ENCODE data around the gene LY86. TPM values are rescaled to one million over a fixed set of nuclear protein-coding genes. Genes with fewer than 3 reads are reported as not detected.
"Not testable (repeated sequence)": the region's sequence is repeated elsewhere in the genome, so short reads cannot be mapped to it uniquely, and the experiment has no call there.

LY86 gene
- total RNA-seq, 2 donors from 2014 or later, result 1.9 to 2.4 TPM

DNA sequence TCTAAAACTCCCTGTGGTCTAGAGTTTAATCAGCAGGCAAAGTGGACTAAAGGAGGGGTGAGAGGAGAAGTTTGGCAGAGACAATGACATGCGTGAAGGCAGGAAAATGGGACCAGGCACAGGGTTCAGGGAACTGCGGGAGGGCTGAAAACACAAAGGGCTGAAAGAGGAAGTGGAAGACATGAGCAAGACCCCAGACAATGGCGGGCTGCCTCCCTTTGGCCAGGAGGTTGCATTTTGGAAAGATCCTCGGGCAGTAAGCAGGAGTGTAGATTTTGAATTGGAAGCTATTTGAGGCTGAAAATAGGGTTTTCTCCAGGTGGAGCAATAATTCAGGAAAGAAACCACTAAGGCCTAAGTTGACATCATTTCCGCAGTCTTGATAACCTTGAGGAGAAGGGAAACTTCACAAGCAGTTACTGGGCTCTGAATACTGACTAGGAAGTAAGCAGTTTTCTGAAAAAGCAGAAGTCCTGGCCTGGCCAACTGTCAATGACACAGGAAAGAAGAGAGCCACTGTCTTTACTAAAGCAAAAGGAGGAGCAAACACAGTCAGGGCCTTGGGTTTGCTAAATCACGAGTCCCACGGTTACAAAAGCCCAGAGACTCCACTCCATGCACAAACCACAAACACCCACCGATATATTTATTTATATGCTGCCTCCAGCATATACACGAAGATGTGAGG lies 3.4 kb downstream of the LY86 start:
- intact Hi-C loops (cut with DNase I), result loop anchor here in 1 of 2 donors (5.0 kb wide), 1 partner anchor 60 kb away; no protein-coding TSS in a partner anchor
- DNase-seq, result no peak
- ATAC-seq, result peak; percentile 20 to 45

- intact Hi-C loops (cut with DNase I), result loop anchor here in 1 of 2 donors (5.0 kb wide), 1 partner anchor 59 kb away; no protein-coding TSS in a partner anchor
- no peak for DNase-seq
- ATAC-seq, result no peak
These were observed 4.4 kb downstream of the LY86 start for GRCh38 chr6:6592826-6593475.

GRCh38 chr6:6593867-6594468 lies 5.4 kb downstream of the LY86 start:
- ATAC-seq, result no peak
- intact Hi-C loops (cut with DNase I), result loop anchor here in 1 of 2 donors (5.0 kb wide), 1 partner anchor 58 kb away; no protein-coding TSS in a partner anchor
- DNase-seq, result no peak

- no peak for ATAC-seq
- DNase-seq, result no peak
- intact Hi-C loops (cut with DNase I), result no loop called here
These were observed 6.5 kb downstream of the LY86 start for GRCh38 chr6:6595025-6595424.

GRCh38 chr6:6595952-6596351 lies 7.4 kb downstream of the LY86 start:
- intact Hi-C loops (cut with DNase I), result no loop called here
- no peak for ATAC-seq

GRCh38 chr6:6596529-6597328 lies 8.2 kb downstream of the LY86 start:
- ATAC-seq (peak in 1 of 2 donors; percentile 31), DNase-seq (no peak)
- intact Hi-C loops (cut with DNase I), result no loop called here

More at GRCh38 chr6:6595952-6596351, 7.4 kb downstream of the LY86 start:
- DNase-seq, result no peak

DNA sequence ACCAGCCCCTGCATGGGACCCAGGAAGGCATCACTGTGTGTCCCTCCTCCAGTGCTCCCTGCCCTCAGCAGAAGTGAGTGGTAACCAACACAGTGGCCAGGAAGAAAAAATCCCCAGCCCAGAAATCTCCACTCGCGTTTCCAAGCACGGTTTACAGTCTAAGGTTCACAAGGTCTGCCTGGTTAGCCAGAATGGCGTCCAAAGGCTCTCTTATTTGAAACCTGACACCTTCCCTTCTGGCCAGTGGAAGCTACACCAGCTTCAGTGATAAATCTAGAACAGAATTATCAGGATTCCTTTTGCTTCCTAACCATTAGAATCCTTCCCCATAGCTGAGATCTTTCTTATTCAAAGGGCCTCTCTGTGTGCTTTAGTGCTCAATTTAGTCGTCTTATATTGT lies 9.2 kb downstream of the LY86 start:
- ATAC-seq, result peak; percentile 22 to 39
- DNase-seq, result no peak
- intact Hi-C loops (cut with DNase I), result no loop called here

DNA sequence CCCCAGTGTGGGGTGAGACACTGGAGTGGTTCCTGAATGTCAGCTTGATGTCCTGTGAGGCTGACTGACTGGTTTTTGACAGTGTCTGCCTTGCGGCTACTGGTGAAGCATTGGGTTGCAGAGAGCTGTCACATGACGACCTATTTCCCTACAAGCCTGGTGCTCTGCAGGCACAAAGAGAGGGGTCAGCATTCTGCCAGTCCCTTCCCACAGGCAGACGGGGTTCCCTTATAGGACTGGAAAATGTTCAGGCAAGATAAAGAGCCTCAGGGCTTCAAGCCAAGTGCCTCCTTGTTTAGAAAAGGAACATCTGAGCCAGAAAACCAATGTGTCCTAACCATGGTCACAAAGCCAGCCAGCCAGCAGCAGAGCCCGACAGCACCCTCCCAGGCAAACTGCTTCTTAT lies 11.0 kb downstream of the LY86 start:
- intact Hi-C loops (cut with DNase I), result no loop called here
- peak; percentile 71 to 85 for ATAC-seq

GRCh38 chr6:6600875-6601274 lies 12.4 kb downstream of the LY86 start:
- intact Hi-C loops (cut with DNase I), result no loop called here

More for the DNA sequence above, 11.0 kb downstream of the LY86 start:
- peak; percentile 43 for DNase-seq

DNA sequence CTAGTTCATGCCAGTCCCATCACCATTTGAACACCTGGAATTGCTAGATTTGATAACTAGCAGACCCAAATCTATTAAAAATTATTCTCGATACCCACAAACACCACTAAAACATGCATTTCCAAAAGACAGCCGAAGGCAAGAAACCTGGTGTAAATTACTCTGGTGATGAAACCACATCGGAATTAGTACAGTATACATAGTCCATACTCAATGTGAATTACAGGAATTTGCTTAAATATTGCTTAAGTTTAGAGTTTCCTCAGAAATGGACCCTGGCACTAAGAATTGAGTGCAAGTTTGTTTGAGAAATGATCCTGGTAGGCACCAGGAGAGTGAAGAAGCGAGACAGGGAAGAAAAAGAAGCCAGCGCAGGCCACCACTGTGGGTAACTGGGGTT lies 13.7 kb downstream of the LY86 start:
- intact Hi-C loops (cut with DNase I), result no loop called here
- ATAC-seq (no peak), DNase-seq (no peak)

More at GRCh38 chr6:6600875-6601274, 12.4 kb downstream of the LY86 start:
- ATAC-seq (no peak), DNase-seq (no peak)

DNA sequence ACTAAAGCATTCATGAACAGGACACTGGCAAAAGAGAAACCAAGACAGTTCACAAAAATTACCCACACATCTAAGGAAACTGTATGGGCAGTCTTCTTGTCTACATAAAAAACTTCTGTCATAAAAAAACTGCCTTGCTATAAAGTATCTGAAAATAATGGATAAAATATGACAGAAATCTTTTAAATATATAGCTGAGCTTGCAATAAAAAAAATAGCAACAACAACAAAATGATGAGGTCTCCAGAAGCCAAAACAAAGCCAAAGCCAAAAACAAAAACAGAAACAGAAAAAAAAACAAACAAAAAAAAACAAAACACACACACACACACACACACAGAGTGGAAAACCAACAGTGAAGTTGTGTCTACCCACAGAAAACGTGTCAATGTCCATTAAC lies 14.8 kb downstream of the LY86 start:
- no peak for DNase-seq
- no peak for ATAC-seq
- intact Hi-C loops (cut with DNase I), result no loop called here

- no peak for ATAC-seq
- intact Hi-C loops (cut with DNase I), result no loop called here
- no peak for DNase-seq
These were observed 15.5 kb downstream of the LY86 start for GRCh38 chr6:6604015-6604414.

DNA sequence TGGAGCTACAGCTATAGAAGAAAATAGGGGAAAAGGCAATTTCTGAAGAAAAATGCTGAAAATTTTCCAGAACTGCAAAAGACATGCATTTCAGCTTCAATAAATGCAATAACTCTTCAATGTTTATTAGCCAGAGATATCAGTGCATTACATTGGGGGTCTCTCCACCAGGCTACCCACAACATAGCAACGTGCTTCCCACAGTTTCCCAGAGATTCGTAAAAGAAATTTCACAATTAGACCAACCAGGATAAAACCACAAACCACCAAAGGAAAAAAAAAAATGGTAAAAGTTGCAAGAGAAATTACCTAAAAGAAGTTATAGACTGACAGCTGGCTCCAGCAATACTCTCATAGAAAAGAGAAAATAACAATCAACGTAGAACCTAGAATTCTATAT lies 16.0 kb downstream of the LY86 start:
- DNase-seq, result no peak
- ATAC-seq, result no peak
- intact Hi-C loops (cut with DNase I), result no loop called here

DNA sequence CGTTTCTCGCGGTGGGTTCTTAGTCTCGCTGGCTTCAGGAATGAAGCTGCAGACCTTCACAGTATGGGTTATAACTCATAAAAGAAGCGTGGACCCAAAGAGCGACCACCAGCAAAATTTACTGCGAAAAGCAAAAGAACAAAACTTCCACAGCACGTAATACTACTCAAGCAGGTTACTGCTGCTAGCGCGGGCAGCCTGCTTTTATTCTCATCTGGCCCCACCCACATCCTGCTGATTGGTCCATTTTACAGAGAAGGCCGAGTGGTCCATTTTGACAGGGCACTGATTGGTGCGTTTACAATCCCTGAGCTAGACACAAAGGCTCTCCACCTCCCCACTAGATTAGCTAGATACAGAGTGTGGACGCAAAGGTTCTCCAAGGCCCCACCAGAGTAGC lies 17.4 kb downstream of the LY86 start:
- intact Hi-C loops (cut with DNase I), result no loop called here
- ATAC-seq (no peak), DNase-seq (no peak)

DNA sequence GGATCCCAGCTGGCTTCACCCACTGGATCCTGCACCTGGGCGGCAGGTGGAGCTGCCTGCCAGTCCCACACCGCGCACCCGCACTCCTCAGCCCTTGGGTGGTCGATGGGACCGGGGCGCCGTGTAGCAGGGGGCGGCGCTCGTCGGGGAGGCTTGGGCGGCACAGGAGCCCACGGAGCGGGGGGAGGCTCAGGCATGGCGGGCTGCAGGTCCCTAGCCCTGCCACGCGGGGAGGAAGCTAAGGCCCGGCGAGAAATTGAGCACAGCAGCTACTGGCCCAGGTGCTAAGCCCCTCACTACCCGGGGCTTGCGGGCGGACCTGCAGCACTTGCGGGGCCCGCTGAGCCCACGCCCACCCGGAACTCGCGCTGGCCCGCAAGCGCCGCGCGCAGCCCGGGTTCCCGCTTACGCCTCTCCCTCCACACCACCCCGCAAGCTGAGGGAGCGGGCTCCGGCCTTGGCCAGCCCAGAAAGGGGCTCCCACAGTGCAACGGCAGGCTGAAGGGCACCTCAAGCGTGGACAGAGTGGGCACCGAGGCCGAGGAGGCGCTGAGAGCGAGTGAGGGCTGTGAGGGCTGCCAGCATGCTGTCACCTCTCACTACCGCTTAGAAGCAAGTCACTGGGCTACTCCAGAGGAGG lies 18.0 kb downstream of the LY86 start:
- intact Hi-C loops (cut with DNase I); ATAC-seq; DNase-seq: not testable (repeated sequence)

DNA sequence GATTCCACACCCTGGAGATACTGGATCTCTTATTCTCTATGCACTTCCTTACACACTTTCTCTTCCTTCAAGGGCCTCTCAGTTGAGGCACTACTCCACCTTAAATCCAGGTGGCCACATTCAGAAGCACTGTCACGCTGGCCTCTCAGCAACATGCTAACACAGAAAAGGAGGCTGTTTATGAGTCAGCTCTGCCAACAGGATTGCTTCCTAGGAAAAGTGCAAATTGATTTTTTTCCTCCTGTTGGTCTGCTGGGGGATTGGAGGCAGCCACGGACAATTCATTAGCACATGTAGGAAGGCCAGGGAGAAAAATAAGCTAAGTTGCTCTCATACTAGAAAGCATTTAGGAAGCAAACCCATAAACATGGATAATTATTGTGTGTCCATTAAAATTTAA lies 20.9 kb downstream of the LY86 start:
- DNase-seq, result no peak
- intact Hi-C loops (cut with DNase I), result no loop called here
- no peak for ATAC-seq

GRCh38 chr6:6610031-6610591 lies 21.6 kb downstream of the LY86 start:
- ATAC-seq (no peak), DNase-seq (no peak)
- intact Hi-C loops (cut with DNase I), result no loop called here

DNA sequence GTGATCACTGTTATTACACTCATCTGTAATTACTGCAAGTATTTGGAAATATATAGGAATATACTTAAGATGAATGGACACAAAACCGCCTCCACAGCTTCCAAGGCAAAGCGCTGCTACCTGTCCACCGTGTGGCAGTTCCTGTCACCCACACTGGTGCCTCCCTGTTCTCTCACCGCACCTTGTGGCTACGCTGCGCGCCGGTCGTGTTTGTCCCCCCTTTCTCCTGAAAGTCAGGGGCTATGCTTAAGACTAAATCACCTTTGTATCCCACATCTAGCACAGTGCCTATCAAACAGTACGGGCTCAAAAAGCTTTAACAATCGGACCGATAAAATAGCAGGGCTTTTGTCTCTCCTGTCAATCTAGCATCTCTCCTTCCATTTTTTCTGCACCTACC lies 23.0 kb downstream of the LY86 start:
- DNase-seq, result no peak
- ATAC-seq, result no peak
- intact Hi-C loops (cut with DNase I), result no loop called here

- intact Hi-C loops (cut with DNase I), result no loop called here
- DNase-seq (no peak), ATAC-seq (no peak)
These were observed 23.8 kb downstream of the LY86 start for GRCh38 chr6:6612308-6612707.
